ENCODE results near the gene GAS1. TPM values are rescaled to one million over a fixed set of nuclear protein-coding genes. Genes with fewer than 3 reads are reported as not detected.

The GAS1 gene, protein sequence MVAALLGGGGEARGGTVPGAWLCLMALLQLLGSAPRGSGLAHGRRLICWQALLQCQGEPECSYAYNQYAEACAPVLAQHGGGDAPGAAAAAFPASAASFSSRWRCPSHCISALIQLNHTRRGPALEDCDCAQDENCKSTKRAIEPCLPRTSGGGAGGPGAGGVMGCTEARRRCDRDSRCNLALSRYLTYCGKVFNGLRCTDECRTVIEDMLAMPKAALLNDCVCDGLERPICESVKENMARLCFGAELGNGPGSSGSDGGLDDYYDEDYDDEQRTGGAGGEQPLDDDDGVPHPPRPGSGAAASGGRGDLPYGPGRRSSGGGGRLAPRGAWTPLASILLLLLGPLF
- total RNA-seq (under 1 TPM; 0.37 to 0.42 TPM), total RNA-seq (0.53 to 1.3 reads per million in 2 donors)

DNA sequence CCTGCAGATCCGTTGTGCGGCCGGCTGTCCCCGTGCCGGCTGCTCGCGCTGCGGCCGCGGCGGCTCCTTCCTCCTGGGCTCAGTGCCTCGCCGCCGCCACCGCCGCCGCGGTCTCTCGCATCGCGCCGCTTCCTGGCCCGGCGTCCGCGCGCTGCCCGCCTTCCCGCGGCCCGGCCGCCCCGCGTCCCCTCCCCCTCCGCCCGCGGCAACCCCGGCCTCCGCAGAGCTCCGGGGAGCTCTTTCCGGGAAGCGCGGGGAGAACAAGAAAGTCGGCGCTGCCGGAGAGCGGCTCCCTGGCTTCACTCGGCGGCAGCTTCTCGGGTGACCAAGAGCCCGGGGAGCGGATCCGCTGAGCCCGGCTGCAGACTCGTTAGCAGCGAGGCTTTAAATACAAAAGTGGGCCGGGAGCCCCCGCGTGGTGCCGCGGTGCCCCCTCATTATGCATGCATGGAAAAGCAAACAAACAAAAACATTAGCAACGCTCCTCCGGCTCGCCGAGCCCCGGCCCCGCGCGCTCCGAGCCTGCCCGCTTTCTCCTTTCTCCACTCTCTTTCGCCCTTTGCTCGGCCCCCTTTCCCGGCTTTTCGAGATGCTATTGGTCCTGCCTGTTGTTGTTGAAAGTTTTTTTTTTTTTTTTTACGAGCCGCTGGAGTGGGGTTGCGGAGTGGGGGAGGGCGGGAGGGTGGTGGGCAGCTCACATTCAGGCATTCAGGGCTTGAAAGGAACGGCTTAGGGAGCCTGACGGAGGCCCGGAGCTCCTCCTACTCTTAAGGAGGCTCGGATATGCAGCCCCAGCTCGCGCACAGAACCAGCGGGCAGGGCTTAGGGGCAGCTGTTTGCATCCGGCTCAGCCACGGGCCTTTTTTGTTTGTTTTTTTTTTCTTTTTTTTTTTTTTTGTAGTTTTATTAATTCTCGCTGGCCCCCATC, at the start of gene GAS1:
Gene GAS1 (minus strand): TSS at position 361 of the 928 bp plus-strand sequence. CDS start 727 bp downstream, outside the sequence.
- H3K9me3 ChIP-seq (ENCODE audit: control insufficient read depth, low read length, poor library complexity, severe bottlenecking), result no peaks in the 10 kb centered on the region
- Mint-ChIP-seq H3K36me3 (ENCODE audit: low read depth) (no peaks in the 10 kb centered on the region), H3K4me1 (peaks cover 9% of the 10 kb centered on the region), H3K27me3 (peaks cover 20% of the 10 kb centered on the region), H3K4me3 (peak within 1 kb of the TSS; percentile 89), H3K27ac (no peak within 1 kb of the TSS)
- ATAC-seq (peak; percentile 70), DNase-seq (peak; percentile 36 to 43 (median 37))

DNA sequence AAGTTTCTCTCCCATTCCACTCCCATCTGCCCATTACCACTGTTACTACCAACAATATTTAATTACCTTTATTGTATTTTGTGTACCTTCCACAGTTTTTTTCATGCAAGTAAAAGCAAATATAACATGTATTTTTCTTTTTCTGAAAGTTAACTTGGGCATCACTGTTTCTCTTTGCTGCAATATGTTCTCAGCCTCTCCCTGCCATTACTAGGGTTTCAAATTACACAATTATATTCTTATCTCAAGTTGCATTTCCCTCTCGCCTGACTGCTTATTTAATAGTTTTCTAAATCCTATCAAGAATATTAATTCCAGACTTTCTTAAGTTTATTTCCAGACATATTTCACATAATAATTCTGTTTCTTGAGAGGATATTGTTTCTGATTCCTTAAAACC, 46.9 kb upstream of the GAS1 start:
- Mint-ChIP-seq H3K36me3 (ENCODE audit: low read depth) (no peaks in the 10 kb centered on the region), H3K4me3 (no peak overlapping the region), H3K27ac (no peak overlapping the region), H3K27me3 (peaks cover 26% of the 10 kb centered on the region), H3K4me1 (no peaks in the 10 kb centered on the region)
- H3K9me3 ChIP-seq (ENCODE audit: control insufficient read depth, low read length, poor library complexity, severe bottlenecking), result no peaks in the 10 kb centered on the region
- ATAC-seq (no peak), DNase-seq (no peak)

DNA sequence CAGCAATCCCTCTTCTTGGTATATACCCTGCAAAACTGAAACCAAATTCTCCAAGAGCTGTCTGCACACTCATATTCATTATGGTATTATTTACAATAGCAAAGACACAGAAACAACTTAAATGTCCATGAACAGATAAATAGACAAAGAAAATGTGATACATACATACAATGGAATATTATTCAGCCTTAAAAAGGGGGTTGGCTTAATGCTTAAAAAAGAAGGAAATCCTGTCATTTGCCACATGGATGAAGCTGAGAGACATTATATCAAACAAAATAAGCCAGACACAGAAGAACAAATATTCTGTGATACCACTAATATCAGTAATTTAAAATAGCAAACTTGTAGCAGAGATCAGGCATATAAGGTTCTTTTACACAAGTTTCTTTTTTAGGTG, 46.5 kb upstream of the GAS1 start:
- no peak for ATAC-seq

DNA sequence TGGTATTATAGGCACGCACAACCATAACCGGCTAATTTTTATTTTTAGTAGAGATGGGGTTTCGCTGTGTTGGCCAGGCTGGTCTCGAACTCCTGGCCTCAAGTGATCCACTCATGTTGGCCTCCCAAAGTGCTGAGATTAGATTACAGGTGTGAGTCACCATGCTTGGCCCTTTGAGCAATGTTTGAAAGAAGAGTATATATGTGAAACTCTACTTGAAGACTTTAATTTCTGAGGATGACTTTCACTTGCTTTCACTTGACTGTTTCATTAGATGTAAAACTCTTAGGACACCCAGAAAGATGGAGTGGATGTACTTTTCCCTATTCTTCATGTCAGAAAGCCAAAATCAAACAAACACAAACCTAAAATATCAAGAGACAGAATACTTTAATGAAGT, 43.8 kb upstream of the GAS1 start:
- Mint-ChIP-seq H3K27ac (no peak overlapping the region), H3K36me3 (ENCODE audit: low read depth) (no peaks in the 10 kb centered on the region), H3K4me3 (no peak overlapping the region), H3K4me1 (no peaks in the 10 kb centered on the region), H3K27me3 (peaks cover 19% of the 10 kb centered on the region)
- no peaks in the 10 kb centered on the region for H3K9me3 ChIP-seq (ENCODE audit: control insufficient read depth, low read length, poor library complexity, severe bottlenecking)
- ATAC-seq (no peak), DNase-seq (no peak)

More for the DNA sequence above, 46.5 kb upstream of the GAS1 start:
- no peaks in the 10 kb centered on the region for H3K4me1 Mint-ChIP-seq
- no peak overlapping the region for H3K27ac Mint-ChIP-seq
- H3K4me3 Mint-ChIP-seq, result no peak overlapping the region
- no peaks in the 10 kb centered on the region for H3K36me3 Mint-ChIP-seq (ENCODE audit: low read depth)
- no peaks in the 10 kb centered on the region for H3K9me3 ChIP-seq (ENCODE audit: control insufficient read depth, low read length, poor library complexity, severe bottlenecking)
- no peak for DNase-seq
- H3K27me3 Mint-ChIP-seq, result peaks cover 26% of the 10 kb centered on the region

DNA sequence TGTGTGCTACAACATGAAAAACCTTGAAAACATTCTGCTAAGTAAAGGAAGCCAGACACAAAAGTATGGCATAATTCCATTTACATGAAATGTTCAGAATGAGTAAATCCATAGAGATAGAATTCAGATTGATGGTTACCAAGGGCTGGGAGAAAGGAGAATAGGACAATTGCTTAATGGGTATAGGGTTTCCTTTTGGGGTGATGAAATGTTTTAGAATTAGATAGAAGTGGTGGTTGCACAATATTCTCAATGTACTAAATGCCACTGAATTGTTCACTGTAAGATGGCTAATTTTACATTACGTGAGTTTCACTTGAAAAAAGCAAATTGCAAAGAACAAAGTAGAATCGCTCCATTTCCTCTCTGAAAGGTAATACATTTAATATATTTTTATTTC, 43.0 kb upstream of the GAS1 start:
- Mint-ChIP-seq H3K4me1 (no peaks in the 10 kb centered on the region), H3K27me3 (peaks cover 11% of the 10 kb centered on the region), H3K4me3 (no peak overlapping the region), H3K36me3 (ENCODE audit: low read depth) (no peaks in the 10 kb centered on the region), H3K27ac (no peak overlapping the region)
- DNase-seq (no peak), ATAC-seq (no peak)
- no peaks in the 10 kb centered on the region for H3K9me3 ChIP-seq (ENCODE audit: control insufficient read depth, low read length, poor library complexity, severe bottlenecking)

DNA sequence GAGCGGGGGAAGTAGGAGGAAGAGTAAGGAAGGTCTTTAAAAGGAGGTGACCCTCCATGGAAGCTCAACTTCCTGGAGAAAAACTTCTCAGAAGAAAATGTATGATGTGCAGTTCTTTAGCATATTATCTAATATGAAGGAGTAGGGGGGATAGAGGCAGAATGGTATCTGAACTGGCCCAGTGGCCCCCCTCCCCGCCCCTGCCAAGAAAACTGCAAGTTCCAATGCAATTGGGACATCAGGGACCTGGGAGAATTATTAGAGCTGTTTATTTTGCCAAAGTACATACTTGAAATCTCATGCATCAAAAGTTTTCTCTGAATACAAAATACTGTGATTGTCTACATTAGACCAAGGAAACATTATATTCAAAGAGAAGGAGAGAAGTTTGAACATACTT, 40.6 kb upstream of the GAS1 start:
- H3K9me3 ChIP-seq (ENCODE audit: control insufficient read depth, low read length, poor library complexity, severe bottlenecking), result no peaks in the 10 kb centered on the region
- Mint-ChIP-seq H3K27me3 (peaks cover 15% of the 10 kb centered on the region), H3K4me1 (no peaks in the 10 kb centered on the region), H3K36me3 (ENCODE audit: low read depth) (no peaks in the 10 kb centered on the region), H3K4me3 (no peak overlapping the region), H3K27ac (no peak overlapping the region)
- DNase-seq (no peak), ATAC-seq (no peak)

DNA sequence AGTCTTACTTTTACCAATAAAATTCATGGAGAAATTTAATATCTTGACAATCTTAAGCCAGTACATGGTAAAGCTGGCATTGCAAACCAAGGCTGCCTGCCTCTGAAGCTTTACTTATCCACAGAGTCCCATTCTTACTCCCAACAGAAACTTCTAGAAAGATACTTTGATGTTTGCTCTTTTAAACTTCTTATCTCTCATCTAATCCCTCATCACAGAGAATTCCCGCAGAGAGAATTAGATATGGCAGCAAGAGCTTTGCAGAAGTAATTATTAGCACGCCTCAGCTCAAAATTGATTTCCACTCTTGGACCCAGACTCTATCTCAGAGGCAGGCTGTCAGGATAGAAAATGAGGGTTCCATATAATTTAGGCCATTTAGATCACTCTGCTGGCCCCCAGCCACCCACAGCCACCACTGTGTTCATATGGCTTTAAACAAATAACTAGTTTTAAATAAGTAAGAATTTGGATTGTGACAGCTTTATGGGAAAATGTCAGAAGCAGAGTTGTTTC, 37.9 kb upstream of the GAS1 start:
- H3K27me3 Mint-ChIP-seq, result peaks cover 20% of the 10 kb centered on the region
- no peak for DNase-seq
- H3K9me3 ChIP-seq (ENCODE audit: control insufficient read depth, low read length, poor library complexity, severe bottlenecking), result no peaks in the 10 kb centered on the region
- no peak for ATAC-seq
- H3K4me3 Mint-ChIP-seq, result no peak overlapping the region
- H3K27ac Mint-ChIP-seq, result no peak overlapping the region
- H3K36me3 Mint-ChIP-seq (ENCODE audit: low read depth), result no peaks in the 10 kb centered on the region
- H3K4me1 Mint-ChIP-seq, result no peaks in the 10 kb centered on the region

DNA sequence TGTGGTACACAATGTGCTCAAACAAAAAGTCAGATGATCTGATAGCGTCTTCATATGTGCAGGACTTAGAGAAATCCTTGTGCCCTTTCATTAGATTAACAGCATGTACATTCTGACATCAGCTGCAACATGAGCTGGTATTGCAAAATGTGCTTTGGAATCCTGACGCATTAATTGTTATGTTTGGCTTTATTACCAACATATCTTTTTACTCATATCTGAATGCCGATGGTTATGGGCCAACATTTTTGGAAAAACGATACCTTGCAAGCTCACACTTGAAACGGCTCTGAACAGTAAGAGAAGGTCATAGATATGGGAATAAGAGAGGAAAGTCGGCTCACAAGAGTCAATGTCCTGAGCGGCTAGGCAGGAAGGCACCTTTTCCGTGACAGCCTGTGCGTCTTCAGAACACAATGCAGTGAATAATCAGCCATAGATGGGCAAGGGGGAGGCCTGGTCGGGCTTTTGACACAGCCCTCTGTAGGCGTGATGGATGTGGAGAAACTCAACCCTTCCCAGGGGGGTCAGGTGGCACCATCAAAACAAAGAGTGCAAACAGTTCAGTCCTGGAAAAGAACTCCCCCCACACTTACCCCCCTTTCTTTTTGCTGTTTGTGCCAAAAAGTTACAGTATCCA, 36.4 kb upstream of the GAS1 start:
- H3K36me3 Mint-ChIP-seq (ENCODE audit: low read depth), result no peaks in the 10 kb centered on the region
- H3K27me3 Mint-ChIP-seq, result peaks cover 27% of the 10 kb centered on the region
- H3K27ac Mint-ChIP-seq, result no peak overlapping the region
- H3K9me3 ChIP-seq (ENCODE audit: control insufficient read depth, low read length, poor library complexity, severe bottlenecking), result no peaks in the 10 kb centered on the region
- H3K4me3 Mint-ChIP-seq, result no peak overlapping the region
- H3K4me1 Mint-ChIP-seq, result no peaks in the 10 kb centered on the region
- DNase-seq (no peak), ATAC-seq (no peak)

DNA sequence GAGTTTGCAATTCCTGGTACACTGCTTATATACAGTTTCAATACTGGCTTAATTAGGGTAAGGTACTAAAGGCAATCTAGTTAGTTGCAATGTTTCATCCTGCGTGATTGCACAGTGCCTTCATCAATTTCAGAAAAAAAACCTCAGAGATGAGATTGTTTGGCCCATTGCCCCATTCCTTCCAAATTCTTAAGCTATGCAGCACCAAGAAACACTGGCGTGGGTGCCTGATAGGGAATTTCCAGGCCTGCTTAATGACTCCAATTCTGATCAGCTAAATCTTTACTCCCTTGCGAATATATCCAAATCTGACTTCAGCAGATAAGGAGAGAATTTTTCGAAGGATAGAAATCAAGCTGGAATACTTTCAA, 35.9 kb upstream of the GAS1 start:
- Mint-ChIP-seq H3K36me3 (ENCODE audit: low read depth) (no peaks in the 10 kb centered on the region), H3K27ac (no peak overlapping the region), H3K27me3 (peaks cover 32% of the 10 kb centered on the region), H3K4me3 (no peak overlapping the region), H3K4me1 (no peaks in the 10 kb centered on the region)
- ATAC-seq (no peak), DNase-seq (no peak)
- no peaks in the 10 kb centered on the region for H3K9me3 ChIP-seq (ENCODE audit: control insufficient read depth, low read length, poor library complexity, severe bottlenecking)

DNA sequence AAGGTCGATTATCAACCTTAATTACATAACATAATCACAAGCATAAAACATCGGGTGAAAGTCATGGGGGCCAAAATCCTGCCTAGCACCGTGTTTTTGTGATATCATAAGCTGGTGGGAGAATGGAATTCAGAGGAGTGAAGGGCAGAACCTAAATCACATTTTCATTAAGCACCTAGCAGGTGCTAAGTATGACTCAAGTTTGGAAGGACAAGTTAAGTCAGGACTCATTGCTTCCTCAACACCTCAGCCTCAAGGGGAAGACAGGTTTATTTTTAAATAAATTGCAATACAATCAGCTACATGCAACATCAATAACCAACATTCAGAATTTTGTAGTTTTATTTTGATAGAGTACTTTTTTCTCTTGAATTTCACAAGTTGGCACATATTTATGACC, 33.5 kb upstream of the GAS1 start:
- no peak for ATAC-seq
- peaks cover 44% of the 10 kb centered on the region for H3K27me3 Mint-ChIP-seq

DNA sequence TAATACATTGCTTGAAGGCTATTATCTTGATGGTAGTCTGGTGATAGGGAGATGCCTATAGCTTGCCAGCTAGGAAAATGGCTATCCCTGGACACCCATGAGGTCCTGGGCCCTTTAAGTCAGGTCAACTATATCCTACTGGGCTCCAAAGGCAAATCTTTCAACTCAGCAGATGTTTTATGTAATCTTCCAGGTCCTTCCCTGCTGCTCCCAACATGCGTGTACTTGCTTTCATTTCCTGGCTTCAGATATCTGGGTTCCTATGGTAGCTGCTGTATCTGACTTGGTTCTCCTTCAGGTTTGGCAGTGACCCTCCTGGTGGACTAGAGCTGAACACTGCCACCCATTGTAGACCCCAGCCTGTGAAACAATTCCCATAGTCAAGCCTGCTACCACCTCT, 32.4 kb upstream of the GAS1 start:
- DNase-seq, result no peak
- Mint-ChIP-seq H3K27ac (no peak overlapping the region), H3K27me3 (peaks cover 44% of the 10 kb centered on the region), H3K4me3 (no peak overlapping the region), H3K4me1 (no peaks in the 10 kb centered on the region), H3K36me3 (ENCODE audit: low read depth) (no peaks in the 10 kb centered on the region)
- H3K9me3 ChIP-seq (ENCODE audit: control insufficient read depth, low read length, poor library complexity, severe bottlenecking), result no peaks in the 10 kb centered on the region
- no peak for ATAC-seq

More for the DNA sequence above, 33.5 kb upstream of the GAS1 start:
- Mint-ChIP-seq H3K4me3 (no peak overlapping the region), H3K4me1 (no peaks in the 10 kb centered on the region), H3K36me3 (ENCODE audit: low read depth) (no peaks in the 10 kb centered on the region), H3K27ac (no peak overlapping the region)
- no peak for DNase-seq
- no peaks in the 10 kb centered on the region for H3K9me3 ChIP-seq (ENCODE audit: control insufficient read depth, low read length, poor library complexity, severe bottlenecking)

DNA sequence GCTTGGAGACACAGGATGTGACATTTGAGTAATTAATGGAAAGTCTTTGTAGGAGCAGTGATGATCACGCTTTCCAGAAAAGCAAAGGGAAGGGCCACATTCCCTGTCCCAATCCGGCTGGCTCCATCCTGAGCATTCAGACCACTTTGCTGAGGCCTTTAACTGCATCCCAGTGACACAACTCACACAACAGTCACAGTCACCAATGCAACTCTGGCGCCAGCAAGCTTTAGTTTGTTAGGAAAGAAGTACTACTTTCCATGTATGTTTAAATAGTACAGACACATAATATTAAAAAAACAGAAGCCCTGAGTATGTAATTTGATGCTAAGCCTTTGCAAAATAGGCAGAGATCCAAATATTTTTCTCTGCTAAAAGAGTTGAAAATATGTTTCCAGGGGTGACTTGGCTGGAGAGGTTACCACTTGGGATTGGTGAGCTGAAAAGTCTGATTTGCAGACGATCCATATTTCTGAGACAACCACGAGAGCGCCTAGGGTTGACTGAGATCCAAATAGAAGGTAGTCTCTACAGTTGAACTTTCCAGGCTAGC, 31.7 kb upstream of the GAS1 start:
- no peaks in the 10 kb centered on the region for H3K4me1 Mint-ChIP-seq
- H3K27me3 Mint-ChIP-seq, result peaks cover 47% of the 10 kb centered on the region

DNA sequence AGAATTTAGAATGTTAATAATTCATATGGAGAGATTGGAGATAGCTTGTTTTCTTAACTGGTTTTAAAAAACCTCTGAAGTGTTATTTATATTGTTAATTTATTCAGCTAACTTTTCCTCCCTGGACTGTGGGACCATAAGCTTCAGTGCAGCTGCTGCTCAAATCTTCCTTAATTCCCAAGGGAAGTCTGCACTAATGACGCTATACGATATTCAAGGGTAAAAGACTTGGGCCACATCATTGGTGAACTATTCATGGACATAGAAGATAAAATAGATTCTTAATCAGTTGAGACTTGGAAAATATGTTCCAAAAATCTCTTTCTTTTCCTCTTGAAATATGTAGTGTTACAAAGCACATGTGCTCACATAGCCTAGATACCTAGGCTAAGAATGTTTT, 31.1 kb upstream of the GAS1 start:
- H3K36me3 Mint-ChIP-seq (ENCODE audit: low read depth), result no peaks in the 10 kb centered on the region
- no peak for DNase-seq
- H3K4me3 Mint-ChIP-seq, result no peak overlapping the region
- H3K9me3 ChIP-seq (ENCODE audit: control insufficient read depth, low read length, poor library complexity, severe bottlenecking), result no peaks in the 10 kb centered on the region
- no peaks in the 10 kb centered on the region for H3K4me1 Mint-ChIP-seq
- no peak overlapping the region for H3K27ac Mint-ChIP-seq
- peaks cover 48% of the 10 kb centered on the region for H3K27me3 Mint-ChIP-seq
- no peak for ATAC-seq

More for the DNA sequence above, 31.7 kb upstream of the GAS1 start:
- DNase-seq, result no peak
- Mint-ChIP-seq H3K27ac (no peak overlapping the region), H3K36me3 (ENCODE audit: low read depth) (no peaks in the 10 kb centered on the region), H3K4me3 (no peak overlapping the region)
- no peak for ATAC-seq
- H3K9me3 ChIP-seq (ENCODE audit: control insufficient read depth, low read length, poor library complexity, severe bottlenecking), result no peaks in the 10 kb centered on the region
